GM23338 (cell line): ENCODE data around the gene KCNJ2. TPM values are rescaled to one million over a fixed set of nuclear protein-coding genes. Genes with fewer than 3 reads are reported as not detected.

Source experiments
- ATAC-seq: fragments of 200-7000 bp; cut with Tn5 transposase; 3 replicates; pipeline ENCODE4 v1.9.1; 2020
- DNase-seq: peaks from one replicate; pipeline ENCODE4 v3.0.0-alpha.2; 2015; ENCODE audit warnings: low spot score
- H2AFZ ChIP-seq: fragments of 200-600 bp; sonication (generic); 2 replicates; pipeline ENCODE4 v1.8.0; 2016; ENCODE audit warnings: antibody characterized with exemption, mild to moderate bottlenecking, moderate library complexity
- H3F3A ChIP-seq: fragments of 200-600 bp; sonication (generic); replicated peaks from 2 replicates; pipeline ENCODE4 v1.8.0; 2017; ENCODE audit warnings: antibody characterized with exemption, mixed run types, low read depth
- H3K27ac ChIP-seq: fragments of 200-600 bp; sonication (generic); 2 replicates; pipeline ENCODE4 v1.6.1; 2016; ENCODE audit warnings: low read depth
- H3K27me3 ChIP-seq: fragments of 200-600 bp; sonication (generic); 2 replicates; pipeline ENCODE4 v1.8.0; 2016; ENCODE audit warnings: mild to moderate bottlenecking, mixed run types, moderate library complexity; ENCODE audit not compliant: insufficient read depth
- H3K36me3 ChIP-seq: fragments of 200-600 bp; sonication (generic); 2 replicates; pipeline ENCODE4 v1.8.0; 2016; ENCODE audit warnings: mild to moderate bottlenecking; ENCODE audit not compliant: insufficient read depth
- H3K4me1 ChIP-seq: fragments of 200-600 bp; sonication (generic); 2 replicates; pipeline ENCODE4 v1.8.0; 2016; ENCODE audit warnings: mild to moderate bottlenecking, moderate library complexity; ENCODE audit not compliant: insufficient read depth
- H3K4me2 ChIP-seq: fragments of 200-600 bp; sonication (generic); 2 replicates; pipeline ENCODE4 v1.7.1; 2017; ENCODE audit warnings: mixed run types
- H3K4me3 ChIP-seq: fragments of 200-600 bp; sonication (generic); 2 replicates; pipeline ENCODE4 v1.6.1; 2016; ENCODE audit warnings: mixed run types
- H3K79me2 ChIP-seq: fragments of 200-600 bp; sonication (generic); replicated peaks from 2 replicates; pipeline ENCODE4 v1.8.0; 2017; ENCODE audit warnings: mild to moderate bottlenecking; ENCODE audit not compliant: insufficient read depth
- H3K9me2 ChIP-seq: fragments of 200-600 bp; sonication (generic); 2 replicates; pipeline ENCODE4 v1.8.0; 2017; ENCODE audit not compliant: insufficient read depth
- H4K20me1 ChIP-seq: fragments of 200-600 bp; sonication (generic); replicated peaks from 2 replicates; pipeline ENCODE4 v1.8.0; 2017; ENCODE audit warnings: mild to moderate bottlenecking; ENCODE audit not compliant: insufficient read depth
- H3K27ac Mint-ChIP-seq: 2 replicates; pipeline ENCODE4 v1.8.0; 2020; ENCODE audit warnings: inconsistent platforms, mild to moderate bottlenecking, moderate library complexity, mixed read lengths
- H3K27me3 Mint-ChIP-seq: 3 replicates; pipeline ENCODE4 v1.8.0; 2022; ENCODE audit warnings: low read depth, mild to moderate bottlenecking, moderate library complexity, mixed read lengths, inconsistent platforms; ENCODE audit not compliant: insufficient read depth, poor library complexity
- H3K36me3 Mint-ChIP-seq: 3 replicates; pipeline ENCODE4 v1.8.0; 2021; ENCODE audit warnings: low read depth, mild to moderate bottlenecking, inconsistent platforms, moderate library complexity, mixed read lengths
- H3K4me1 Mint-ChIP-seq: 3 replicates; pipeline ENCODE4 v1.8.0; 2020; ENCODE audit warnings: mild to moderate bottlenecking, inconsistent platforms, mixed read lengths
- H3K4me3 Mint-ChIP-seq: 3 replicates; pipeline ENCODE4 v1.8.0; 2021; ENCODE audit warnings: moderate library complexity, mild to moderate bottlenecking, inconsistent platforms, mixed read lengths
- H3K9me3 Mint-ChIP-seq: 3 replicates; pipeline ENCODE4 v1.8.0; 2020; ENCODE audit warnings: moderate library complexity, mild to moderate bottlenecking, inconsistent platforms, mixed read lengths
- CREB1 ChIP-seq: fragments of 250-450 bp; sonication (Bioruptor Pico); IDR thresholded peaks from 2 replicates; pipeline ENCODE4 v1.5.0; 2020; ENCODE audit warnings: low read depth, mild to moderate bottlenecking, moderate library complexity
- EZH2 ChIP-seq: fragments of 200-600 bp; sonication (generic); IDR thresholded peaks from one replicate; pipeline ENCODE4 v1.8.0; 2017; ENCODE audit warnings: antibody characterized with exemption, mild to moderate bottlenecking, low read depth; ENCODE audit not compliant: unreplicated experiment
- EZH2phosphoT487 ChIP-seq: fragments of 200-600 bp; sonication (generic); IDR thresholded peaks from one replicate; pipeline ENCODE4 v1.8.1; 2018; ENCODE audit warnings: antibody characterized with exemption; ENCODE audit not compliant: unreplicated experiment
- JUNB ChIP-seq: IDR thresholded peaks from one replicate; pipeline ENCODE4 v1.6.1; 2016; ENCODE audit warnings: antibody characterized with exemption; ENCODE audit not compliant: unreplicated experiment
- NANOG ChIP-seq: IDR thresholded peaks from 2 replicates; pipeline ENCODE4 v1.6.1; 2016; ENCODE audit warnings: antibody characterized with exemption, borderline replicate concordance
- POLR2AphosphoS5 ChIP-seq: IDR thresholded peaks from 2 replicates; pipeline ENCODE4 v1.6.1; 2016; ENCODE audit warnings: antibody characterized with exemption, low read depth
- STAT1 ChIP-seq: IDR thresholded peaks from one replicate; pipeline ENCODE4 v1.6.1; 2016; ENCODE audit warnings: antibody characterized with exemption; ENCODE audit not compliant: unreplicated experiment
- ZNF114 ChIP-seq: fragments of 250-450 bp; sonication (Bioruptor Pico); IDR thresholded peaks from 2 replicates; pipeline ENCODE4 v1.5.0; 2020; ENCODE audit warnings: mild to moderate bottlenecking, moderate library complexity
- ZNF331 ChIP-seq: fragments of 250-450 bp; sonication (Bioruptor Pico); IDR thresholded peaks from 2 replicates; pipeline ENCODE4 v1.5.0; 2020; ENCODE audit warnings: low read depth, mild to moderate bottlenecking, moderate library complexity
- polyA plus RNA-seq: library from polyadenylated mRNA; unstranded; fragments of >200 nt; fragmentation: Nextera tagmentation; extraction: Ambion mirVana; gene quantifications from 2 replicates; pipeline ENCODE4 v1.2.1, GENCODE V29; 2016
- total RNA-seq: library from RNA; depleted of rRNA; stranded (reverse); fragments of >200 nt; shearing (Covaris generic); gene quantifications from 2 replicates; pipeline ENCODE4 v1.2.3, GENCODE V29; 2014
- TF ChIP-seq, protein P1 (sequence below): IDR thresholded peaks from one replicate; pipeline ENCODE4 v1.6.1; 2018; ENCODE audit warnings: antibody characterized with exemption; ENCODE audit not compliant: unreplicated experiment
- TF ChIP-seq, protein P2 (sequence below), 2 experiments: fragments of 200-600 bp in 1 of 2; sonication (generic) in 1 of 2; conservative IDR thresholded peaks; 2 replicates each; pipeline versions ENCODE4 v1.5.1 to v1.6.1; 2016 to 2017; ENCODE audit warnings: antibody characterized with exemption in 2 of 2, low read depth in 2 of 2, mild to moderate bottlenecking in 2 of 2, moderate library complexity in 1 of 2
- TF ChIP-seq, protein P3 (sequence below): fragments of 250-450 bp; sonication (Bioruptor Pico); IDR thresholded peaks from 2 replicates; pipeline ENCODE4 v1.5.0; 2020; ENCODE audit warnings: mild to moderate bottlenecking, moderate library complexity
- TF ChIP-seq, protein P4 (sequence below): IDR thresholded peaks from 2 replicates; pipeline ENCODE4 v1.6.1; 2016; ENCODE audit warnings: antibody characterized with exemption

KCNJ2 gene
- total and polyA plus RNA-seq, 2 experiments from 2014 or later = 2.1 to 4.4 TPM

DNA sequence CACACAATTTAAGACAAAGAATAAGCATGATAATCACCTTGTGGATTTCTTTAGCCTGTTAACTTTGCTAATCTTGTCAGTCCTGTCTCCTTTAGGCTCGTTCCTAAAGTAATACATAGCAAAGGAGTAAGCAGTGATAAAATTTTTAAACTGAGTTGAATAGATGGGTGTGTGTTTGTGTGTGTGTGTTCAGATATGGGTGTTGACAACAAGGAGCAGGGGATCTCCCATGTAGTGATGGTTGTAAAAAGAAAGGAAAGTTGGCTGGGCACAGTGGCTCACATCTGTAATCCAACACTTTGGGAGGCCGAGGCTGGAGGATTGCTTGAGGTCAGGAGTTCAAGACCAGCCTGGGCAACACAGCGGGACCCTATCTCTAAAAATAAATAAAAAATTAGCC, 44.6 kb upstream of the KCNJ2 start:
- H3K9me3 Mint-ChIP-seq = peaks cover 6% of the 10 kb centered on the region; the same call in 1 of the 3 replicates

More for the DNA sequence above, 44.6 kb upstream of the KCNJ2 start:
- no peak overlapping the region for H2AFZ ChIP-seq
- Mint-ChIP-seq H3K4me3 (no peak overlapping the region), H3K36me3 (peaks cover 9% of the 10 kb centered on the region; the same call in 2 of the 3 replicates), H3K27me3 (no peaks in the 10 kb centered on the region), H3K27ac (no peak overlapping the region), H3K4me1 (peaks cover 14% of the 10 kb centered on the region)
- ATAC-seq = no peak
- H3K36me3 ChIP-seq = no peaks in the 10 kb centered on the region
- H3F3A ChIP-seq = no peaks in the 10 kb centered on the region
- peaks cover 6% of the 10 kb centered on the region; the same call in 1 of the 2 replicates for H3K9me2 ChIP-seq
- no peaks in the 10 kb centered on the region for H3K79me2 ChIP-seq
- H3K4me2 ChIP-seq = no peak overlapping the region
- no peaks in the 10 kb centered on the region for H3K27me3 ChIP-seq
- no peaks in the 10 kb centered on the region for H3K4me1 ChIP-seq
- no peak for DNase-seq
- no peak overlapping the region for H3K27ac ChIP-seq
- TF ChIP-seq JUNB (no peak), POLR2AphosphoS5 (no peak), NANOG (no peak), EZH2 (no peak), CREB1 (CRISPR knock-in tag) (no peak), ZNF331 (no peak), ZNF114 (CRISPR knock-in tag) (no peak), STAT1 (no peak), EZH2phosphoT487 (no peak)
- TF ChIP-seq, protein P1, sequence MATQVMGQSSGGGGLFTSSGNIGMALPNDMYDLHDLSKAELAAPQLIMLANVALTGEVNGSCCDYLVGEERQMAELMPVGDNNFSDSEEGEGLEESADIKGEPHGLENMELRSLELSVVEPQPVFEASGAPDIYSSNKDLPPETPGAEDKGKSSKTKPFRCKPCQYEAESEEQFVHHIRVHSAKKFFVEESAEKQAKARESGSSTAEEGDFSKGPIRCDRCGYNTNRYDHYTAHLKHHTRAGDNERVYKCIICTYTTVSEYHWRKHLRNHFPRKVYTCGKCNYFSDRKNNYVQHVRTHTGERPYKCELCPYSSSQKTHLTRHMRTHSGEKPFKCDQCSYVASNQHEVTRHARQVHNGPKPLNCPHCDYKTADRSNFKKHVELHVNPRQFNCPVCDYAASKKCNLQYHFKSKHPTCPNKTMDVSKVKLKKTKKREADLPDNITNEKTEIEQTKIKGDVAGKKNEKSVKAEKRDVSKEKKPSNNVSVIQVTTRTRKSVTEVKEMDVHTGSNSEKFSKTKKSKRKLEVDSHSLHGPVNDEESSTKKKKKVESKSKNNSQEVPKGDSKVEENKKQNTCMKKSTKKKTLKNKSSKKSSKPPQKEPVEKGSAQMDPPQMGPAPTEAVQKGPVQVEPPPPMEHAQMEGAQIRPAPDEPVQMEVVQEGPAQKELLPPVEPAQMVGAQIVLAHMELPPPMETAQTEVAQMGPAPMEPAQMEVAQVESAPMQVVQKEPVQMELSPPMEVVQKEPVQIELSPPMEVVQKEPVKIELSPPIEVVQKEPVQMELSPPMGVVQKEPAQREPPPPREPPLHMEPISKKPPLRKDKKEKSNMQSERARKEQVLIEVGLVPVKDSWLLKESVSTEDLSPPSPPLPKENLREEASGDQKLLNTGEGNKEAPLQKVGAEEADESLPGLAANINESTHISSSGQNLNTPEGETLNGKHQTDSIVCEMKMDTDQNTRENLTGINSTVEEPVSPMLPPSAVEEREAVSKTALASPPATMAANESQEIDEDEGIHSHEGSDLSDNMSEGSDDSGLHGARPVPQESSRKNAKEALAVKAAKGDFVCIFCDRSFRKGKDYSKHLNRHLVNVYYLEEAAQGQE = no peak
- TF ChIP-seq, protein P2, sequence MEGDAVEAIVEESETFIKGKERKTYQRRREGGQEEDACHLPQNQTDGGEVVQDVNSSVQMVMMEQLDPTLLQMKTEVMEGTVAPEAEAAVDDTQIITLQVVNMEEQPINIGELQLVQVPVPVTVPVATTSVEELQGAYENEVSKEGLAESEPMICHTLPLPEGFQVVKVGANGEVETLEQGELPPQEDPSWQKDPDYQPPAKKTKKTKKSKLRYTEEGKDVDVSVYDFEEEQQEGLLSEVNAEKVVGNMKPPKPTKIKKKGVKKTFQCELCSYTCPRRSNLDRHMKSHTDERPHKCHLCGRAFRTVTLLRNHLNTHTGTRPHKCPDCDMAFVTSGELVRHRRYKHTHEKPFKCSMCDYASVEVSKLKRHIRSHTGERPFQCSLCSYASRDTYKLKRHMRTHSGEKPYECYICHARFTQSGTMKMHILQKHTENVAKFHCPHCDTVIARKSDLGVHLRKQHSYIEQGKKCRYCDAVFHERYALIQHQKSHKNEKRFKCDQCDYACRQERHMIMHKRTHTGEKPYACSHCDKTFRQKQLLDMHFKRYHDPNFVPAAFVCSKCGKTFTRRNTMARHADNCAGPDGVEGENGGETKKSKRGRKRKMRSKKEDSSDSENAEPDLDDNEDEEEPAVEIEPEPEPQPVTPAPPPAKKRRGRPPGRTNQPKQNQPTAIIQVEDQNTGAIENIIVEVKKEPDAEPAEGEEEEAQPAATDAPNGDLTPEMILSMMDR (conservative IDR thresholded peaks at IDR 0.05; ENCODE audit: low read depth in 2 of 2) = no peak
- TF ChIP-seq, protein P3, sequence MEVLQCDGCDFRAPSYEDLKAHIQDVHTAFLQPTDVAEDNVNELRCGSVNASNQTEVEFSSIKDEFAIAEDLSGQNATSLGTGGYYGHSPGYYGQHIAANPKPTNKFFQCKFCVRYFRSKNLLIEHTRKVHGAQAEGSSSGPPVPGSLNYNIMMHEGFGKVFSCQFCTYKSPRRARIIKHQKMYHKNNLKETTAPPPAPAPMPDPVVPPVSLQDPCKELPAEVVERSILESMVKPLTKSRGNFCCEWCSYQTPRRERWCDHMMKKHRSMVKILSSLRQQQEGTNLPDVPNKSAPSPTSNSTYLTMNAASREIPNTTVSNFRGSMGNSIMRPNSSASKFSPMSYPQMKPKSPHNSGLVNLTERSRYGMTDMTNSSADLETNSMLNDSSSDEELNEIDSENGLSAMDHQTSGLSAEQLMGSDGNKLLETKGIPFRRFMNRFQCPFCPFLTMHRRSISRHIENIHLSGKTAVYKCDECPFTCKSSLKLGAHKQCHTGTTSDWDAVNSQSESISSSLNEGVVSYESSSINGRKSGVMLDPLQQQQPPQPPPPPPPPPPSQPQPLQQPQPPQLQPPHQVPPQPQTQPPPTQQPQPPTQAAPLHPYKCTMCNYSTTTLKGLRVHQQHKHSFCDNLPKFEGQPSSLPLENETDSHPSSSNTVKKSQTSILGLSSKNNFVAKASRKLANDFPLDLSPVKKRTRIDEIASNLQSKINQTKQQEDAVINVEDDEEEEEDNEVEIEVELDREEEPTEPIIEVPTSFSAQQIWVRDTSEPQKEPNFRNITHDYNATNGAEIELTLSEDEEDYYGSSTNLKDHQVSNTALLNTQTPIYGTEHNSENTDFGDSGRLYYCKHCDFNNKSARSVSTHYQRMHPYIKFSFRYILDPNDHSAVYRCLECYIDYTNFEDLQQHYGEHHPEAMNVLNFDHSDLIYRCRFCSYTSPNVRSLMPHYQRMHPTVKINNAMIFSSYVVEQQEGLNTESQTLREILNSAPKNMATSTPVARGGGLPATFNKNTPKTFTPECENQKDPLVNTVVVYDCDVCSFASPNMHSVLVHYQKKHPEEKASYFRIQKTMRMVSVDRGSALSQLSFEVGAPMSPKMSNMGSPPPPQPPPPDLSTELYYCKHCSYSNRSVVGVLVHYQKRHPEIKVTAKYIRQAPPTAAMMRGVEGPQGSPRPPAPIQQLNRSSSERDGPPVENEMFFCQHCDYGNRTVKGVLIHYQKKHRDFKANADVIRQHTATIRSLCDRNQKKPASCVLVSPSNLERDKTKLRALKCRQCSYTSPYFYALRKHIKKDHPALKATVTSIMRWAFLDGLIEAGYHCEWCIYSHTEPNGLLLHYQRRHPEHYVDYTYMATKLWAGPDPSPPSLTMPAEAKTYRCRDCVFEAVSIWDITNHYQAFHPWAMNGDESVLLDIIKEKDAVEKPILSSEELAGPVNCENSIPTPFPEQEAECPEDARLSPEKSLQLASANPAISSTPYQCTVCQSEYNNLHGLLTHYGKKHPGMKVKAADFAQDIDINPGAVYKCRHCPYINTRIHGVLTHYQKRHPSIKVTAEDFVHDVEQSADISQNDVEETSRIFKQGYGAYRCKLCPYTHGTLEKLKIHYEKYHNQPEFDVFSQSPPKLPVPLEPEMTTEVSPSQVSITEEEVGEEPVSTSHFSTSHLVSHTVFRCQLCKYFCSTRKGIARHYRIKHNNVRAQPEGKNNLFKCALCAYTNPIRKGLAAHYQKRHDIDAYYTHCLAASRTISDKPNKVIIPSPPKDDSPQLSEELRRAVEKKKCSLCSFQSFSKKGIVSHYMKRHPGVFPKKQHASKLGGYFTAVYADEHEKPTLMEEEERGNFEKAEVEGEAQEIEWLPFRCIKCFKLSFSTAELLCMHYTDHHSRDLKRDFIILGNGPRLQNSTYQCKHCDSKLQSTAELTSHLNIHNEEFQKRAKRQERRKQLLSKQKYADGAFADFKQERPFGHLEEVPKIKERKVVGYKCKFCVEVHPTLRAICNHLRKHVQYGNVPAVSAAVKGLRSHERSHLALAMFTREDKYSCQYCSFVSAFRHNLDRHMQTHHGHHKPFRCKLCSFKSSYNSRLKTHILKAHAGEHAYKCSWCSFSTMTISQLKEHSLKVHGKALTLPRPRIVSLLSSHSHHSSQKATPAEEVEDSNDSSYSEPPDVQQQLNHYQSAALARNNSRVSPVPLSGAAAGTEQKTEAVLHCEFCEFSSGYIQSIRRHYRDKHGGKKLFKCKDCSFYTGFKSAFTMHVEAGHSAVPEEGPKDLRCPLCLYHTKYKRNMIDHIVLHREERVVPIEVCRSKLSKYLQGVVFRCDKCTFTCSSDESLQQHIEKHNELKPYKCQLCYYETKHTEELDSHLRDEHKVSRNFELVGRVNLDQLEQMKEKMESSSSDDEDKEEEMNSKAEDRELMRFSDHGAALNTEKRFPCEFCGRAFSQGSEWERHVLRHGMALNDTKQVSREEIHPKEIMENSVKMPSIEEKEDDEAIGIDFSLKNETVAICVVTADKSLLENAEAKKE (CRISPR knock-in tag) = no peak
- TF ChIP-seq, protein P4, sequence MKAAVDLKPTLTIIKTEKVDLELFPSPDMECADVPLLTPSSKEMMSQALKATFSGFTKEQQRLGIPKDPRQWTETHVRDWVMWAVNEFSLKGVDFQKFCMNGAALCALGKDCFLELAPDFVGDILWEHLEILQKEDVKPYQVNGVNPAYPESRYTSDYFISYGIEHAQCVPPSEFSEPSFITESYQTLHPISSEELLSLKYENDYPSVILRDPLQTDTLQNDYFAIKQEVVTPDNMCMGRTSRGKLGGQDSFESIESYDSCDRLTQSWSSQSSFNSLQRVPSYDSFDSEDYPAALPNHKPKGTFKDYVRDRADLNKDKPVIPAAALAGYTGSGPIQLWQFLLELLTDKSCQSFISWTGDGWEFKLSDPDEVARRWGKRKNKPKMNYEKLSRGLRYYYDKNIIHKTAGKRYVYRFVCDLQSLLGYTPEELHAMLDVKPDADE = no peak
- no peak overlapping the region for H3K4me3 ChIP-seq
- H4K20me1 ChIP-seq = no peaks in the 10 kb centered on the region
